NB4 (cell line): ENCODE data around the gene FBN1.

Source experiments
- DNase-seq: peaks from one replicate; pipeline ENCODE4 v3.0.0; 2010; ENCODE audit warnings: low read depth
- H3K4me3 ChIP-seq: one replicate; pipeline ENCODE4 v1.5.1; 2011; ENCODE audit warnings: mild to moderate bottlenecking, low read depth, low read length, moderate library complexity
- MYC ChIP-seq: IDR thresholded peaks from 2 replicates; pipeline ENCODE4 v1.6.1; 2011; ENCODE audit warnings: low read depth, low read length
- POLR2A ChIP-seq: IDR thresholded peaks from 2 replicates; pipeline ENCODE4 v1.6.1; 2011; ENCODE audit warnings: mild to moderate bottlenecking; ENCODE audit not compliant: insufficient read length; ENCODE audit errors: extremely low read depth
- TF ChIP-seq, protein P1 (sequence below): IDR thresholded peaks from one replicate; pipeline ENCODE4 v1.5.1; 2012; ENCODE audit warnings: low read depth, low read length
- TF ChIP-seq, protein P2 (sequence below): IDR thresholded peaks from 2 replicates; pipeline ENCODE4 v1.6.1; 2011; ENCODE audit warnings: low read depth, low read length

FBN1 gene

DNA sequence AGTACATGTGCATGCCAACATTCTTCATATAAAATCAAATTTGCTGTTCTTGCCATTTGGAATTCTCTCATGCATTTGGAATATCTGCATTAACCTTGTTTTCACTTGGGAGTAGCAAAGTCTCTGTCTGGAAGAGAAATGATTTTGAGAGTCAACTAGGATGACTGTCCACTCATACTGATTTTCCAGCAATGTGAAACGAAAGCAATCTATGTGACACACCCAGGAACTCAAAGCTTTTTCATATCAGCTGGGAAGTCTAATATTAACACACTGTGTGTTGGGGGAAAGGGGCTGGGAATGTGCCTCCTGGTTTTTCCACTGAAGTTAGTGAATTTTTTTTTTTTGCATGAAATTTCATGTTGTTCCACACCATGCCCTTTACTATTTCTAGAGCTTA lies 189.4 kb downstream of the FBN1 start:
- no peak overlapping the region for H3K4me3 ChIP-seq
- TF ChIP-seq, protein P1, sequence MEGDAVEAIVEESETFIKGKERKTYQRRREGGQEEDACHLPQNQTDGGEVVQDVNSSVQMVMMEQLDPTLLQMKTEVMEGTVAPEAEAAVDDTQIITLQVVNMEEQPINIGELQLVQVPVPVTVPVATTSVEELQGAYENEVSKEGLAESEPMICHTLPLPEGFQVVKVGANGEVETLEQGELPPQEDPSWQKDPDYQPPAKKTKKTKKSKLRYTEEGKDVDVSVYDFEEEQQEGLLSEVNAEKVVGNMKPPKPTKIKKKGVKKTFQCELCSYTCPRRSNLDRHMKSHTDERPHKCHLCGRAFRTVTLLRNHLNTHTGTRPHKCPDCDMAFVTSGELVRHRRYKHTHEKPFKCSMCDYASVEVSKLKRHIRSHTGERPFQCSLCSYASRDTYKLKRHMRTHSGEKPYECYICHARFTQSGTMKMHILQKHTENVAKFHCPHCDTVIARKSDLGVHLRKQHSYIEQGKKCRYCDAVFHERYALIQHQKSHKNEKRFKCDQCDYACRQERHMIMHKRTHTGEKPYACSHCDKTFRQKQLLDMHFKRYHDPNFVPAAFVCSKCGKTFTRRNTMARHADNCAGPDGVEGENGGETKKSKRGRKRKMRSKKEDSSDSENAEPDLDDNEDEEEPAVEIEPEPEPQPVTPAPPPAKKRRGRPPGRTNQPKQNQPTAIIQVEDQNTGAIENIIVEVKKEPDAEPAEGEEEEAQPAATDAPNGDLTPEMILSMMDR = no peak
- TF ChIP-seq MYC (no peak), POLR2A (no peak)
- TF ChIP-seq, protein P2, sequence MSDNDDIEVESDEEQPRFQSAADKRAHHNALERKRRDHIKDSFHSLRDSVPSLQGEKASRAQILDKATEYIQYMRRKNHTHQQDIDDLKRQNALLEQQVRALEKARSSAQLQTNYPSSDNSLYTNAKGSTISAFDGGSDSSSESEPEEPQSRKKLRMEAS = no peak
- DNase-seq = no peak

DNA sequence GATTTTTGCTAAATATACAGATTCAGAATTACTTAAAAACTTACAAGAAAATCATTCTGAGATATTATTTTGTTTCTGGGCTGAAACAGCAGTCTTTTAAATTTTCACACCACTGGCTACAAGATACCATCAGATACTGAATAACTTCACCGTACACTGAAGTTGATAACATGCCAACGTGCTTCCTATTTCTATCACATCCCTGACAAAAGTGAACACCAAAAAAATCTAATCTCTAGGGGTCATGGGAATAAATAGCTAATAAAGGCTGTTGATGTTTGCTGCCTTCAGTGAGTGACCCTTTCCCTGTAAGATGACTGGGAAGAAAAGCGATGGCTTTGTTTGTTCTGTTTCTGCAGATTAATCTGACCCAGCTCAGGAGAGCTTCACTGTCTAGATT lies 193.8 kb downstream of the FBN1 start:
- no peak overlapping the region for H3K4me3 ChIP-seq
- TF ChIP-seq, protein P2 = no peak
- TF ChIP-seq MYC (no peak), POLR2A (no peak)
- TF ChIP-seq, protein P1 = no peak
- no peak for DNase-seq

DNA sequence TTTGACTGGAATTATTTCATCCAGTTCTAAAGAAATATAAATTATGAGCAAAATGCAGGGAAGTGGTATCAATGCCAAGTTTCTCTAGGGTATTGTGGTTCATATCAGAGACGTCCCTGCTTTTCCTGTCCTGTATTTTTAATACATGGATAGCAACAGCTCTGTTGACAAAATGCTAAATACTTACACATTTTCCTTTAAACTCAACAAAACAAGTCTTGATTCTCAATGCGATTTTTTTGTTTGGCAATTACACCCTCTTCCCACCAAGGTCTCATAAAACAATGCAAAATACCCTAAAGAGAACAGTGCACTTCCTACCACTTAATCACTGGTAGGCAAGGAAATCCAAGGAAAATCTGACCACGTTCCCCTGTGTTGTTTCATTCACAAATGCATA lies 194.3 kb downstream of the FBN1 start:
- TF ChIP-seq MYC (no peak), POLR2A (no peak)
- TF ChIP-seq, protein P1 = no peak
- TF ChIP-seq, protein P2 = no peak
- DNase-seq = no peak
- H3K4me3 ChIP-seq = no peak overlapping the region

DNA sequence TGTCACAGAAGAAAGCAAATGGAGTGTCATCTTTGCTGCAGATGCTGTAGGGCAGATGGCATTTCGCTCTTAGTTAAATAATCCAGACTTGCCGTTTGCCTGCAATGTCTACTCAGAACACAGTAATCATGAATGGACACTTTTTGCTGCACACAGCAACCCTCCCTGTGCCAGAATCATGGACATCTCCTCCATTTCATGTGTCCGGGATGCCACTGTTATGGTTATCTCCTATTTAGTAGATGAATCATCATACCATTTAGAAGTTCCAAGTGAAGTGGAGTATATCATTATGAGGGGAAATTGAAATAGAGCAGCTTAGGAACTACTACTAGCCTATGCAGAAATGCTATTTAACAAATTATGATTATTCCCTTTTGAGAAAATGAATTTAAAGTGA lies 195.8 kb downstream of the FBN1 start:
- no peak overlapping the region for H3K4me3 ChIP-seq
- TF ChIP-seq MYC (no peak), POLR2A (no peak)
- TF ChIP-seq, protein P2 = no peak
- TF ChIP-seq, protein P1 = no peak
- DNase-seq = no peak

DNA sequence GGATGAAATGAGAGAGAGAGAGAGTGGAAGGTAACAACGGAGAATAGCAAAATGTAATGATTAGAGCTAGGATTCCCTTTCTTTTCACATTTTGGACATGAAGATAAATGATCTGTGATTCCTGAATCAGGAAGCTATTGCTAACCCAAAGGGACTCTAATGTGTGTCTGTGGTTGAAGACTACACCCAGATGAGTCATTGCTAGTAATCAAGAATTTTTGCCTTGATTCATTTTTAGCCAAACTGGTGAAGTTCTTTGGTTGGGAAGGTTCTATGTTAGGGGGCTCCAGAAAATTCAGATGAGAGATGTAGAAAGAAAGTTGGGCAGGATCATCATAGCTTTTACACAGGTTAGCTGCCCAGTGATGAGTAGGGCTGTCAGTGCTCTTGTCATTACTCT lies 197.9 kb downstream of the FBN1 start:
- TF ChIP-seq, protein P1 = no peak
- TF ChIP-seq, protein P2 = no peak
- no peak for TF ChIP-seq MYC
- TF ChIP-seq POLR2A = no peak

DNA sequence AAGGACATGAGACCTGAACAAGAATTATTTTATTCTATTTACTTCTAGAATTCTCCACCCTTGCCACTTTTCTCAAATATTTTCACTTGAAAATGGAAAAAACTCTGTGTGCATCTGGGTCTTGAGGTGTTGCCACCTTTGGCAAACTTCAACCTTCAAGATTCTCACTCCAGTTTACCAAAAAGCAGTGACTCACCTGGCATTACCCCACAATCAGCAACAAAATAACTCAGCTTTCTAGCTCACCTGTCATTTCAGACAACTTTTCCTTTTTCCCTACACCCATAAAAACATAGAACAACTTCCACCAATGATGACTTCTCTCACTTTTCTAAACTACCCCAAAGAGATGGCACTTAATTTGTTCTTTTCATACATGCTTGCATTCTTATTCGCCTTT lies 198.5 kb downstream of the FBN1 start:
- H3K4me3 ChIP-seq = no peak overlapping the region
- no peak for DNase-seq
- TF ChIP-seq MYC = no peak
- TF ChIP-seq, protein P2 = no peak
- TF ChIP-seq POLR2A = no peak
- TF ChIP-seq, protein P1 = no peak

More for the DNA sequence above, 197.9 kb downstream of the FBN1 start:
- H3K4me3 ChIP-seq = no peak overlapping the region
- DNase-seq = no peak
